GM12891 (cell line): ENCODE measurements around the gene ANKH.
A peak's percentile ranks its signal among the peaks of the same experiment; 100 is the strongest.

ENCODE experiments used
- DNase-seq: peaks from one replicate; pipeline ENCODE4 v3.0.0; 2011; ENCODE audit warnings: low spot score; ENCODE audit not compliant: insufficient read length
- FAIRE-seq: peaks from 2 replicates; lab custom pipeline; 2011; peaks lifted over from hg19 to GRCh38; lab: Jason Lieb, UNC
- PAX5 ChIP-seq: IDR thresholded peaks from 2 replicates; pipeline ENCODE4 v1.6.1; 2011; ENCODE audit warnings: low read length, moderate library complexity, mild to moderate bottlenecking; ENCODE audit not compliant: insufficient read depth, severe bottlenecking
- POLR2A ChIP-seq: IDR thresholded peaks from 2 replicates; pipeline ENCODE4 v1.6.1; 2011; ENCODE audit warnings: low read depth, low read length, control low read depth
- POLR2AphosphoS5 ChIP-seq: IDR thresholded peaks from 2 replicates; pipeline ENCODE4 v1.6.1; 2011; ENCODE audit warnings: low read depth, low read length, control low read depth
- POU2F2 ChIP-seq: IDR thresholded peaks from 2 replicates; pipeline ENCODE4 v1.6.1; 2011; ENCODE audit warnings: low read depth, mild to moderate bottlenecking, control low read depth, low read length, moderate library complexity
- SPI1 ChIP-seq: IDR thresholded peaks from 2 replicates; pipeline ENCODE4 v1.6.1; 2011; ENCODE audit warnings: low read depth, low read length, control low read depth
- TAF1 ChIP-seq: IDR thresholded peaks from 2 replicates; pipeline ENCODE4 v1.6.1; 2011; ENCODE audit warnings: low read depth, low read length, control low read depth

ANKH gene

GRCh38 chr5:14777932-14778791 is 93.4 kb downstream of the ANKH start:
- no peak for FAIRE-seq
- no peak for DNase-seq
- TF ChIP-seq PAX5, result no peak
- no peak for TF ChIP-seq TAF1
- TF ChIP-seq SPI1, result no peak
- TF ChIP-seq POU2F2, result no peak
- no peak for TF ChIP-seq POLR2A
- TF ChIP-seq POLR2AphosphoS5, result no peak

DNA sequence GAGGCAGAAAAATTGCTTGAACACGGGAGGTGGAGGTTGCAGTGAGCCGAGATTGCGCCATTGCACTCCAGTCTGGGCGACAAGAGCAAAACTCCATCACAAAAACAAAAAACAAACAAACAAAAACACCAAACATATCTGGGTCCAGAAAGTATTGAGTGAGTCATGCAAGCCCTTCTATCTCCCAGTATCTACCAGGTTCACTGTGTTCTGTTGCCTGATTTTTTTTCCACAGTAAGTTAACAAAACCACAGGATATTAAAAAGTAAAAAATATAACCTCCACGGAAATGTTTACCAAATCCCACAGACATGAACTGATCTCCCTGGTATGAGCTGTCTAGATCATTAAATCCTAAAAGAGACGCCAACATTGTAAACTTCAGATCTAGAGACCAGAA is 94.4 kb downstream of the ANKH start:
- DNase-seq, result no peak
- FAIRE-seq, result no peak
- TF ChIP-seq POU2F2, result no peak
- TF ChIP-seq POLR2AphosphoS5, result no peak
- TF ChIP-seq TAF1, result no peak
- TF ChIP-seq PAX5, result no peak
- no peak for TF ChIP-seq SPI1
- no peak for TF ChIP-seq POLR2A

GRCh38 chr5:14776602-14777001 is 95.0 kb downstream of the ANKH start:
- FAIRE-seq, result no peak
- no peak for DNase-seq
- no peak for TF ChIP-seq POLR2AphosphoS5
- TF ChIP-seq POU2F2, result no peak
- TF ChIP-seq PAX5, result no peak
- no peak for TF ChIP-seq TAF1
- no peak for TF ChIP-seq SPI1
- no peak for TF ChIP-seq POLR2A

- FAIRE-seq, result no peak
- TF ChIP-seq TAF1, result no peak
- TF ChIP-seq POLR2A, result no peak
- TF ChIP-seq POLR2AphosphoS5, result no peak
- no peak for TF ChIP-seq PAX5
- no peak for TF ChIP-seq POU2F2
- TF ChIP-seq SPI1, result no peak
These were observed 95.7 kb downstream of the ANKH start for GRCh38 chr5:14775857-14776256.

DNA sequence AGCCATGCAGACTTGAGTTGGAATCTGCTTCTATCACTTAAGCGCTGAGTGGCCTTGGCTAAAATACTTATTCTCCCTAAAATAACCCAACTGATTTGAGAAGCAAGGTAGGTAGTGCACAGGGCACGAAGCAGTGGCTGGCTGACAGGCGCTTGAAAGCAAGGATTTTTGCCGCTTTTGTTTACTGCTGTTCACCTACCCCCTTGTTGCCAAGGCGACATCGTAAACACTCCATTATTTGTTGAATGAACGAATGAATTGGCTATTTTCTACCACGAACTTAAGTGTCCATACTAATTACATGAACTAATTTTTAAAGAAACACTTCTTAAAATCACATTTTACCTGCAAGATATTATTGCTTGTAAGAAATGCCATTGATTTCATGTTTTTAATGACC is 98.0 kb downstream of the ANKH start:
- TF ChIP-seq POU2F2 (no peak), SPI1 (no peak), POLR2AphosphoS5 (no peak), TAF1 (no peak), POLR2A (no peak)
- DNase-seq, result no peak
- no peak for FAIRE-seq

More at GRCh38 chr5:14775857-14776256, 95.7 kb downstream of the ANKH start:
- no peak for DNase-seq

GRCh38 chr5:14771972-14772371 is 99.6 kb downstream of the ANKH start:
- TF ChIP-seq TAF1, result no peak
- TF ChIP-seq PAX5, result no peak
- no peak for TF ChIP-seq POU2F2
- TF ChIP-seq POLR2AphosphoS5, result no peak
- TF ChIP-seq SPI1, result no peak
- TF ChIP-seq POLR2A, result no peak
- DNase-seq (no peak), FAIRE-seq (no peak)

GRCh38 chr5:14771189-14771588 is 100.4 kb downstream of the ANKH start:
- no peak for TF ChIP-seq POU2F2
- no peak for TF ChIP-seq POLR2AphosphoS5
- TF ChIP-seq PAX5, result no peak
- TF ChIP-seq POLR2A, result no peak
- no peak for TF ChIP-seq TAF1
- DNase-seq (no peak), FAIRE-seq (peak; percentile 40)

- FAIRE-seq (no peak), DNase-seq (no peak)
- TF ChIP-seq TAF1, result no peak
- TF ChIP-seq POLR2A, result no peak
- TF ChIP-seq PAX5, result no peak
- TF ChIP-seq SPI1, result no peak
- no peak for TF ChIP-seq POU2F2
- no peak for TF ChIP-seq POLR2AphosphoS5
These were observed 102.8 kb downstream of the ANKH start for GRCh38 chr5:14768508-14769365.

DNA sequence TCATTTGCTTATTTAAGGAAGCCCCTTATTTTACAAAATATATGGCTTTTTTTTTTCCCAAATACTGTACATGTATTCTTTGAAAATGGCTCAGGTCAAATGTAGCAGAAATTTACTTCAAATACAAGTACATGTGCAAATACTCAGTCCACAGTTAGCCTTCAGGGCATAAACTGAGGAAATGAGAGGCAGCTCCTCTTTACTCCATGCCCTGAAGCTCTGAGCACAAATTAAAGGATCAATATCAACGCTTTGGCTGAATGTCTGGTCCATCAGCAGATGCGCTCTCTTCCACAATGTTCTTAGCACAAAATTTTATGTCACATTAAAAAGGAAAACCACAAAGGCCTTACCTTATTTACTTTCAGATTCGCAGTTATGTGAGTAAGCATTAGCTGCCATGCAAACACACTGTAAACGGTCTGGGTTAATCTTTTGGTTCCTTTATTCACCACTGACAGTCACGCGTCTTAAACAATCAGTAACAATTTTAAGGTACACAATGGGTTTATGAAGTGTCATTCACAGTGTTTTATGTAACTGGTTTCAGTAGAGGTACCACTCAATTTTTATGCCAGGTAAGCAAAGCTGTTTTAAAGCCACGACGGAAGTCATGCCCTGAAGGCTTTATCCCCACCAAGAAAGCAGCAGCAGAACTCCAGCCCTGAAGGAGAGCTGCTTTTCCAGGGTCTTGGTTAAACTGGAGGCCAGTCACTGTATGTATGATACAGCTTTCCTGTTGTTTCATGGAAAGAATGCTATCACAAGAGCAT is 103.7 kb downstream of the ANKH start:
- peak; percentile 79 for FAIRE-seq
- DNase-seq, result no peak
- no peak for TF ChIP-seq TAF1
- TF ChIP-seq POU2F2, result no peak
- TF ChIP-seq PAX5, result no peak
- TF ChIP-seq POLR2A, result no peak
- TF ChIP-seq POLR2AphosphoS5, result no peak
- TF ChIP-seq SPI1, result no peak

- DNase-seq (no peak), FAIRE-seq (peak; percentile 28)
- no peak for TF ChIP-seq PAX5
- no peak for TF ChIP-seq SPI1
- TF ChIP-seq TAF1, result no peak
- no peak for TF ChIP-seq POLR2AphosphoS5
- no peak for TF ChIP-seq POU2F2
These were observed 104.5 kb downstream of the ANKH start for GRCh38 chr5:14767053-14767452.
